ENCODE results near the gene IFT22.

DNA sequence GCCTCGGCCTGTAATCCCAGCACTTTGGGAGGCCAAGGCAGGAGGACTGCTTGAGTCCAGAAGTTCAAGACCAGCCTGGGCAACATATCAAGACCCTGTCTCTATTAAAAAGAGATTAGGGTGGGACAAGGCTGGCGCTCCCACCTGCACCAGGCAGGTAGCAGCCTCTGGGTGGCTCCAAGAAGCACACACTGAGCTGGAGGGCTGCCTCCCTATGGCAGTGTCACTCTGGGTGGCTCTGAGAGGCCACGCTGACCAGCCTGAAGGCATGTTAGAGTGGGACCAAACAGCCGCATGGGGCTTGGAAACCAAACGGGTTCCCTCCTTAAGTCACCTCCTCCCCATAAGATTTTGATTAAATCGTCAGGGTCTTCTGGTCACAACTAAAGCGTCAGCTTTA lies 21.3 kb upstream of the IFT22 start:
- TF ChIP-seq NFIC (IDR thresholded peaks at IDR 0.05; ENCODE audit: borderline replicate concordance) (no peak), GABPA (IDR thresholded peaks at IDR 0.05; ENCODE audit: low read depth) (no peak), RFX5 (IDR thresholded peaks at IDR 0.05; ENCODE audit: low read length) (no peak), EZH2phosphoT487 (IDR thresholded peaks at IDR 0.05; ENCODE audit: borderline replicate concordance, low read depth) (no peak), EP300 (IDR thresholded peaks at IDR 0.05; ENCODE audit: borderline replicate concordance in 1 of 2, low read depth in 1 of 2, low read length in 1 of 2) (no peak), CHD2 (IDR thresholded peaks at IDR 0.05; ENCODE audit: low read length, partially characterized antibody) (no peak), TAF1 (IDR thresholded peaks at IDR 0.05; ENCODE audit: borderline replicate concordance, low read depth, low read length) (no peak), TEAD4 (IDR thresholded peaks at IDR 0.05; ENCODE audit: borderline replicate concordance, insufficient read depth) (no peak)
- TF ChIP-seq, protein P1, sequence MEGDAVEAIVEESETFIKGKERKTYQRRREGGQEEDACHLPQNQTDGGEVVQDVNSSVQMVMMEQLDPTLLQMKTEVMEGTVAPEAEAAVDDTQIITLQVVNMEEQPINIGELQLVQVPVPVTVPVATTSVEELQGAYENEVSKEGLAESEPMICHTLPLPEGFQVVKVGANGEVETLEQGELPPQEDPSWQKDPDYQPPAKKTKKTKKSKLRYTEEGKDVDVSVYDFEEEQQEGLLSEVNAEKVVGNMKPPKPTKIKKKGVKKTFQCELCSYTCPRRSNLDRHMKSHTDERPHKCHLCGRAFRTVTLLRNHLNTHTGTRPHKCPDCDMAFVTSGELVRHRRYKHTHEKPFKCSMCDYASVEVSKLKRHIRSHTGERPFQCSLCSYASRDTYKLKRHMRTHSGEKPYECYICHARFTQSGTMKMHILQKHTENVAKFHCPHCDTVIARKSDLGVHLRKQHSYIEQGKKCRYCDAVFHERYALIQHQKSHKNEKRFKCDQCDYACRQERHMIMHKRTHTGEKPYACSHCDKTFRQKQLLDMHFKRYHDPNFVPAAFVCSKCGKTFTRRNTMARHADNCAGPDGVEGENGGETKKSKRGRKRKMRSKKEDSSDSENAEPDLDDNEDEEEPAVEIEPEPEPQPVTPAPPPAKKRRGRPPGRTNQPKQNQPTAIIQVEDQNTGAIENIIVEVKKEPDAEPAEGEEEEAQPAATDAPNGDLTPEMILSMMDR (IDR thresholded peaks at IDR 0.05), result no peak

Measured in SK-N-SH (cell line).